Kidney (tissue), 14 donors: ENCODE results near the gene SH3RF3. TPM values are rescaled to one million over a fixed set of nuclear protein-coding genes. Genes with fewer than 3 reads are reported as not detected.

Experiments used
- DNase-seq, 5 donors: peaks; one replicate each; pipeline ENCODE4 v3.0.0-alpha.2; 2013 to 2020
- FAIRE-seq: peaks from 2 replicates; lab custom pipeline; 2012; peaks lifted over from hg19 to GRCh38; lab: Jason Lieb, UNC
- H3K27ac ChIP-seq, 2 donors: one replicate each; pipeline ENCODE4 v1.7.0; 2013; ENCODE audit warnings: low read depth in 2 of 2, low read length in 2 of 2, inconsistent platforms in 1 of 2
- H3K27me3 ChIP-seq: one replicate; pipeline ENCODE4 v1.7.1; 2013; ENCODE audit warnings: low read length, inconsistent platforms; ENCODE audit not compliant: control insufficient read depth, insufficient read depth
- H3K36me3 ChIP-seq, 3 donors: one replicate each; pipeline versions ENCODE4 v1.7.0 to v1.7.1; 2013; ENCODE audit warnings: low read length in 3 of 3, control low read depth in 1 of 3, inconsistent platforms in 1 of 3; ENCODE audit not compliant: insufficient read depth in 3 of 3, control insufficient read depth in 2 of 3
- H3K4me1 ChIP-seq, 3 donors: one replicate each; pipeline versions ENCODE4 v1.7.0 to v1.7.1; 2013; ENCODE audit warnings: low read length in 3 of 3, inconsistent platforms in 1 of 3, low read depth in 1 of 3; ENCODE audit not compliant: control insufficient read depth in 2 of 3, insufficient read depth in 2 of 3
- H3K4me3 ChIP-seq, 3 donors: one replicate each; pipeline versions ENCODE4 v1.7.0 to v1.8.1; 2013; ENCODE audit warnings: low read length in 3 of 3, control low read depth in 1 of 3, inconsistent platforms in 1 of 3
- H3K9ac ChIP-seq, 3 donors: one replicate each; pipeline versions ENCODE4 v1.7.0 to v1.7.1; 2013; ENCODE audit warnings: low read length in 3 of 3, control low read depth in 1 of 3, inconsistent platforms in 1 of 3
- H3K9me3 ChIP-seq, 3 donors: one replicate each; pipeline versions ENCODE4 v1.7.0 to v1.7.1; 2013; ENCODE audit warnings: low read length in 3 of 3, control low read depth in 1 of 3, inconsistent platforms in 1 of 3; ENCODE audit not compliant: control insufficient read depth in 2 of 3, insufficient read depth in 1 of 3
- CTCF ChIP-seq: IDR thresholded peaks from 3 replicates; pipeline ENCODE4 v1.5.1; 2012; ENCODE audit warnings: mild to moderate bottlenecking, moderate library complexity, borderline replicate concordance; ENCODE audit not compliant: insufficient read depth; ENCODE audit errors: extremely low read depth
- intact Hi-C: fragments of 100-400 bp; cut with DNase I; formaldehyde crosslinking; loops from one replicate; pipeline ENCODE4 v1.11.1; 2022
- polyA plus RNA-seq: library from polyadenylated mRNA; stranded (reverse); fragments of 350-450 nt; fragmentation: Illumina TruSeq; extraction: RNeasy Lipid Tissue Mini Kit (QIAGEN cat#74804); gene quantifications from one replicate; pipeline ENCODE4 v1.2.3, GENCODE V29; 2014; ENCODE audit warnings: low read depth, low replicate concordance; ENCODE audit not compliant: insufficient read depth
- total RNA-seq: library from RNA; stranded (reverse); fragmentation: NEBNext Ultra II Directional; extraction: Animal tissue kit (Norgen Biotek cat#: 25700); gene quantifications from one replicate; pipeline ENCODE4 v1.2.1, GENCODE V29; 2021
- donor health status: control.
- donor health status: control.
- donor health status: control.
- donor health status: control.
- donor health status: control.
- donor health status: DM: yes; HTN: yes; CAD: no.
- donor health status: Normal renal cell carcinoma (clear cell type).

Gene SH3RF3
- total and polyA plus RNA-seq, 2 donors from 2014 or later, result 1.7 to 10.7 TPM

- no peak overlapping the region for H3K9ac ChIP-seq
- H3K36me3 ChIP-seq, result no peaks in the 10 kb centered on the region
- peak overlapping the region in 1 of 2 donors; percentile 20 for H3K27ac ChIP-seq
- intact Hi-C loops, result no loop called here
- no peaks in the 10 kb centered on the region for H3K27me3 ChIP-seq
- TF ChIP-seq CTCF, result no peak
- DNase-seq, result peak in 1 of 5 donors; percentile 30
- H3K9me3 ChIP-seq, result no peaks in the 10 kb centered on the region
- FAIRE-seq, result no peak
- no peak overlapping the region for H3K4me3 ChIP-seq
- peaks cover 0 to 7% (median 5%) of the 10 kb centered on the region in 3 donors for H3K4me1 ChIP-seq
Measured at GRCh38 chr2:109332880-109333279, 203.9 kb downstream of the SH3RF3 start.

- H3K9me3 ChIP-seq, result no peaks in the 10 kb centered on the region
- FAIRE-seq (no peak), DNase-seq (peak in 1 of 5 donors; percentile 24)
- no peak overlapping the region for H3K9ac ChIP-seq
- peak; percentile 11 for TF ChIP-seq CTCF
- no peaks in the 10 kb centered on the region for H3K27me3 ChIP-seq
- no peak overlapping the region for H3K4me3 ChIP-seq
- H3K36me3 ChIP-seq, result no peaks in the 10 kb centered on the region
- peaks cover 0 to 7% (median 5%) of the 10 kb centered on the region in 3 donors for H3K4me1 ChIP-seq
- H3K27ac ChIP-seq, result no peak overlapping the region
- intact Hi-C loops, result no loop called here
Measured at GRCh38 chr2:109333414-109334210, 204.6 kb downstream of the SH3RF3 start.

GRCh38 chr2:109335631-109336176, 206.7 kb downstream of the SH3RF3 start:
- Histone ChIP-seq H3K27me3 (no peaks in the 10 kb centered on the region), H3K27ac (no peak overlapping the region), H3K36me3 (no peaks in the 10 kb centered on the region), H3K9me3 (no peaks in the 10 kb centered on the region), H3K9ac (no peak overlapping the region), H3K4me1 (peaks cover 0 to 7% (median 5%) of the 10 kb centered on the region in 3 donors), H3K4me3 (no peak overlapping the region)
- DNase-seq (peak in 2 of 5 donors; percentile 20 to 58), FAIRE-seq (no peak)
- TF ChIP-seq CTCF, result no peak
- intact Hi-C loops, result no loop called here
